K562 (cell line): ENCODE measurements around the gene PPOX. TPM values are rescaled to one million over a fixed set of nuclear protein-coding genes. Genes with fewer than 3 reads are reported as not detected.
A peak's percentile ranks its signal among the peaks of the same experiment; 100 is the strongest.

Experiments
- AFF1 ChIP-seq, 2 experiments: fragments of 450-650 bp; IDR thresholded peaks; 2 replicates each; pipeline ENCODE4 v1.6.1; 2018; ENCODE audit warnings: mild to moderate bottlenecking in 2 of 2, low read depth in 1 of 2; ENCODE audit not compliant: partially characterized antibody in 2 of 2
- BRF2 ChIP-seq: IDR thresholded peaks from 3 replicates; pipeline ENCODE4 v1.6.1; 2011; ENCODE audit warnings: borderline replicate concordance, mild to moderate bottlenecking; ENCODE audit not compliant: insufficient read length, insufficient read depth
- CBX2 ChIP-seq: fragments of 200-600 bp; sonication (generic); IDR thresholded peaks from one replicate; pipeline ENCODE4 v1.6.1; 2012; ENCODE audit warnings: mild to moderate bottlenecking, low read length, inconsistent platforms; ENCODE audit not compliant: insufficient read depth, poor library complexity, severe bottlenecking
- CREBBP ChIP-seq: IDR thresholded peaks from one replicate; pipeline ENCODE4 v1.6.1; 2012; ENCODE audit warnings: low read depth, mild to moderate bottlenecking, control low read depth, inconsistent platforms, low read length
- IRF2 ChIP-seq: sonication (generic); formaldehyde crosslinking; IDR thresholded peaks from 2 replicates; pipeline ENCODE4 v1.8.1; 2022; ENCODE audit warnings: mild to moderate bottlenecking, missing genetic modification reagents
- SRSF9 ChIP-seq: fragments of 200-400 bp; formaldehyde crosslinking; IDR thresholded peaks from 2 replicates; pipeline ENCODE4 v1.6.1; 2017; ENCODE audit warnings: low read depth, low read length, borderline replicate concordance
- YY1 ChIP-seq, 3 experiments: IDR thresholded peaks; 2 replicates each; pipeline ENCODE4 v1.6.1; 2011; ENCODE audit warnings: low read length in 2 of 3, mild to moderate bottlenecking in 2 of 3, moderate library complexity in 2 of 3, borderline replicate concordance in 1 of 3, control low read depth in 1 of 3, low read depth in 1 of 3; ENCODE audit not compliant: insufficient read depth in 3 of 3, insufficient replicate concordance in 2 of 3, control insufficient read depth in 1 of 3, insufficient read length in 1 of 3; ENCODE audit errors: extremely low read depth in 1 of 3
- ZNF407 ChIP-seq: fragments of 450-650 bp; IDR thresholded peaks from 2 replicates; pipeline ENCODE4 v1.6.1; 2016; ENCODE audit warnings: low read depth
- polyA plus RNA-seq, 8 experiments: library from polyadenylated mRNA; depleted of rRNA in 4 of 8; stranded (reverse) in 5 of 8; unstranded in 3 of 8; fragments of >200 nt; fragmentation: Nextera tagmentation in 2 of 8; fragmentation: Illumina TruSeq in 1 of 8; extraction: Ambion mirVana in 2 of 8; extraction: Trizol in 1 of 8; gene quantifications; 2 replicates each; pipeline versions ENCODE4 v1.2.1 to v1.2.3, GENCODE V29; 2011 to 2014; ENCODE audit warnings: inconsistent platforms in 1 of 8, missing spikeins in 1 of 8
- total RNA-seq, 7 experiments: library from RNA; depleted of rRNA in 6 of 7; stranded (reverse); fragments of >200 nt in 6 of 7; fragmentation: Illumina TruSeq in 2 of 7; extraction: Trizol in 2 of 7; gene quantifications; 2 replicates each; pipeline versions ENCODE4 v1.2.1 to v1.2.3, GENCODE V29; 2011 to 2021; ENCODE audit warnings: low replicate concordance in 1 of 7

Gene PPOX
- total and polyA plus RNA-seq, 9 of the 15 experiments (the other 6 are each of a cell fraction or from before 2014, with no cell fraction given): 17.0 to 57.1 (median 38.9) TPM

GRCh38 chr1:161177112-161177935 is 11.1 kb downstream of the PPOX start, which contains the start of gene B4GALT3 (continued):
- TF ChIP-seq AFF1 (IDR thresholded peaks at IDR 0.05; ENCODE audit: low read depth in 1 of 2, partially characterized antibody in 2 of 2): no peak
- peak; percentile 94 for TF ChIP-seq ZNF407
- no peak for TF ChIP-seq SRSF9
- TF ChIP-seq CREBBP: no peak
- TF ChIP-seq BRF2: no peak
- no peak for TF ChIP-seq IRF2 (CRISPR knock-in tag)
- peak; percentile 93 to 99 (median 98) for TF ChIP-seq YY1 (IDR thresholded peaks at IDR 0.05; ENCODE audit: borderline replicate concordance in 1 of 3, control insufficient read depth in 1 of 3, extremely low read depth in 1 of 3, insufficient read depth in 3 of 3, insufficient read length in 1 of 3, insufficient replicate concordance in 2 of 3, low read depth in 1 of 3, low read length in 2 of 3)
- no peak for TF ChIP-seq CBX2
